GM03348 (cell line): ENCODE data around the gene WWP2.
"Not testable (repeated sequence)": the region's sequence is repeated elsewhere in the genome, so short reads cannot be mapped to it uniquely, and the experiment has no call there.

Source experiments
- DNase-seq: peaks from one replicate; pipeline ENCODE4 v3.0.0; 2012; ENCODE audit warnings: low spot score

Gene WWP2

GRCh38 chr16:69943241-69944036 is 181.3 kb downstream of the WWP2 start:
- not testable (repeated sequence) for DNase-seq

- DNase-seq, result not testable (repeated sequence)
Measured at GRCh38 chr16:69950411-69950810, 188.3 kb downstream of the WWP2 start.

GRCh38 chr16:69951017-69951671 is 189.0 kb downstream of the WWP2 start, which contains the start of gene CLEC18A:
Gene CLEC18A (plus strand): TSS chr16:69951334. CDS start chr16:69951367, 33 bp downstream.
- not testable (repeated sequence) for DNase-seq

GRCh38 chr16:69951672-69952031 is 189.5 kb downstream of the WWP2 start:
- not testable (repeated sequence) for DNase-seq

GRCh38 chr16:69952116-69952515 is 190.0 kb downstream of the WWP2 start:
- not testable (repeated sequence) for DNase-seq

- not testable (repeated sequence) for DNase-seq
Measured at GRCh38 chr16:69952572-69953355, 190.6 kb downstream of the WWP2 start.

GRCh38 chr16:69954241-69954640 is 192.1 kb downstream of the WWP2 start:
- not testable (repeated sequence) for DNase-seq

- DNase-seq, result not testable (repeated sequence)
Measured at GRCh38 chr16:69963312-69963711, 201.2 kb downstream of the WWP2 start.

- DNase-seq, result peak; percentile 79
Measured at GRCh38 chr16:69964960-69965660, 203.0 kb downstream of the WWP2 start.

- DNase-seq, result not testable (repeated sequence)
Measured at GRCh38 chr16:69965661-69966054, 203.5 kb downstream of the WWP2 start.

- not testable (repeated sequence) for DNase-seq
Measured at GRCh38 chr16:69967688-69968087, 205.6 kb downstream of the WWP2 start.

GRCh38 chr16:69968125-69968524 is 206.0 kb downstream of the WWP2 start:
- not testable (repeated sequence) for DNase-seq

GRCh38 chr16:69969657-69970056 is 207.5 kb downstream of the WWP2 start:
- not testable (repeated sequence) for DNase-seq

GRCh38 chr16:69972120-69972519 is 210.0 kb downstream of the WWP2 start:
- DNase-seq, result not testable (repeated sequence)

GRCh38 chr16:69972935-69973334 is 210.8 kb downstream of the WWP2 start:
- DNase-seq, result not testable (repeated sequence)

- not testable (repeated sequence) for DNase-seq
Measured at GRCh38 chr16:69985196-69985595, 223.1 kb downstream of the WWP2 start.
